Sigmoid colon (tissue), 4 donors: ENCODE results near the gene PCYT2.

Experiments
- EP300 ChIP-seq, 4 donors: sonication (generic); formaldehyde crosslinking; IDR thresholded peaks; one replicate each; pipeline ENCODE4 v1.6.1; 2017; ENCODE audit warnings: antibody characterized with exemption in 4 of 4
- POLR2A ChIP-seq, 2 donors: fragments of 450-650 bp; IDR thresholded peaks; one replicate each; pipeline ENCODE4 v1.6.1; 2016; ENCODE audit warnings: antibody characterized with exemption in 2 of 2, mild to moderate bottlenecking in 2 of 2, moderate library complexity in 2 of 2
- POLR2AphosphoS5 ChIP-seq, 4 donors: sonication (generic); formaldehyde crosslinking; IDR thresholded peaks; one replicate each; pipeline ENCODE4 v1.6.1; 2017; ENCODE audit warnings: antibody characterized with exemption in 4 of 4
- TF ChIP-seq, protein P1 (sequence below), 4 experiments: fragments of 450-650 bp in 3 of 4; fragments of 200-600 bp in 1 of 4; IDR thresholded peaks; one replicate each; pipeline ENCODE4 v1.5.1; 2016 to 2019; ENCODE audit warnings: antibody characterized with exemption in 4 of 4, mild to moderate bottlenecking in 3 of 4, moderate library complexity in 2 of 4

DNA sequence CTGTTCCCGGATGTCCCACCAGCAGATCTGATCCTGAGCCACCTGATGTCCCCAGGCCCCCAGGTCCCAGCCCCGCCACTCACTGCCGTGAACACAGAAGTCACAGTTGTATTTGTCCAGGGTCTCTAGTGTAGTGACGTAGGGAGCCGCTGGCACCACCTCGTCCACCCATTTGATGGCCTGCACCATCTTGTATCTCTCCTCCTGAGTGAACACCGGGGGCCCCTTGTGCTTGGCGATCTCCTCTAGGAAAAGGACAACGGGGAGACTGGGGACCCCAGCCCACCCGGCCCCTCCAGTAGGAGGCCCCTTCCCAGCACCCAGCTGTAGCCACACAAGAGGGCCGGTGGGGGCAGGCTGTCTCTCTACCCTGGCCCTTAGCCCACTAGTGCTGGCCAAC, 2.4 kb downstream of the PCYT2 start:
- TF ChIP-seq, protein P1, sequence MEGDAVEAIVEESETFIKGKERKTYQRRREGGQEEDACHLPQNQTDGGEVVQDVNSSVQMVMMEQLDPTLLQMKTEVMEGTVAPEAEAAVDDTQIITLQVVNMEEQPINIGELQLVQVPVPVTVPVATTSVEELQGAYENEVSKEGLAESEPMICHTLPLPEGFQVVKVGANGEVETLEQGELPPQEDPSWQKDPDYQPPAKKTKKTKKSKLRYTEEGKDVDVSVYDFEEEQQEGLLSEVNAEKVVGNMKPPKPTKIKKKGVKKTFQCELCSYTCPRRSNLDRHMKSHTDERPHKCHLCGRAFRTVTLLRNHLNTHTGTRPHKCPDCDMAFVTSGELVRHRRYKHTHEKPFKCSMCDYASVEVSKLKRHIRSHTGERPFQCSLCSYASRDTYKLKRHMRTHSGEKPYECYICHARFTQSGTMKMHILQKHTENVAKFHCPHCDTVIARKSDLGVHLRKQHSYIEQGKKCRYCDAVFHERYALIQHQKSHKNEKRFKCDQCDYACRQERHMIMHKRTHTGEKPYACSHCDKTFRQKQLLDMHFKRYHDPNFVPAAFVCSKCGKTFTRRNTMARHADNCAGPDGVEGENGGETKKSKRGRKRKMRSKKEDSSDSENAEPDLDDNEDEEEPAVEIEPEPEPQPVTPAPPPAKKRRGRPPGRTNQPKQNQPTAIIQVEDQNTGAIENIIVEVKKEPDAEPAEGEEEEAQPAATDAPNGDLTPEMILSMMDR (IDR thresholded peaks at IDR 0.05), result no peak
- TF ChIP-seq POLR2A (IDR thresholded peaks at IDR 0.05), result no peak
- TF ChIP-seq EP300 (IDR thresholded peaks at IDR 0.05), result no peak
- no peak for TF ChIP-seq POLR2AphosphoS5 (IDR thresholded peaks at IDR 0.05)
